GM12878 (cell line): ENCODE measurements around the gene PRSS27.

Source experiments
- BHLHE40 ChIP-seq, 2 experiments: fragments of 450-650 bp in 1 of 2; IDR thresholded peaks; 2 replicates each; pipeline ENCODE4 v1.6.1; 2011 to 2017; ENCODE audit warnings: low read depth in 2 of 2, borderline replicate concordance in 1 of 2, improper control_type of control experiment in 1 of 2, low read length in 1 of 2, mild to moderate bottlenecking in 1 of 2
- CTCF ChIP-seq, 3 experiments: IDR thresholded peaks in 2 of 3; conservative IDR thresholded peaks in 1 of 3; 2 replicates each; pipeline ENCODE4 v1.5.1; 2011; ENCODE audit warnings: low read depth in 3 of 3, low read length in 3 of 3, mild to moderate bottlenecking in 3 of 3, control low read depth in 2 of 3, moderate library complexity in 2 of 3, inconsistent platforms in 1 of 3, mixed read lengths in 1 of 3; ENCODE audit not compliant: control insufficient read depth in 2 of 3, insufficient read depth in 1 of 3; ENCODE audit errors: extremely low read depth in 1 of 3
- ETV6 ChIP-seq, 2 experiments: fragments of 450-650 bp in 1 of 2; IDR thresholded peaks in 1 of 2; conservative IDR thresholded peaks in 1 of 2; 2 replicates each; pipeline ENCODE4 v1.6.1; 2014; ENCODE audit warnings: antibody characterized with exemption in 1 of 2, borderline replicate concordance in 1 of 2, low read depth in 1 of 2, mild to moderate bottlenecking in 1 of 2, moderate library complexity in 1 of 2
- PKNOX1 ChIP-seq: fragments of 450-650 bp; IDR thresholded peaks from 2 replicates; pipeline ENCODE4 v1.6.1; 2016; ENCODE audit warnings: mild to moderate bottlenecking
- POLR2A ChIP-seq: IDR thresholded peaks from 2 replicates; pipeline ENCODE4 v1.6.1; 2011; ENCODE audit warnings: low read depth, mild to moderate bottlenecking, low read length
- SRF ChIP-seq, 2 experiments: IDR thresholded peaks; 2 replicates each; pipeline ENCODE4 v1.6.1; 2011; ENCODE audit warnings: low read depth in 2 of 2, low read length in 2 of 2, mild to moderate bottlenecking in 1 of 2, moderate library complexity in 1 of 2
- TAF1 ChIP-seq: IDR thresholded peaks from 2 replicates; pipeline ENCODE4 v1.6.1; 2011; ENCODE audit warnings: mild to moderate bottlenecking, low read depth, low read length, borderline replicate concordance

GRCh38 chr16:2720064-2720457 lies at the start of gene PRSS27:
- TF ChIP-seq ETV6 (conservative IDR thresholded peaks at IDR 0.05 in 1 of 2, IDR thresholded peaks at IDR 0.05 in 1 of 2; ENCODE audit: borderline replicate concordance in 1 of 2, low read depth in 1 of 2), result no peak
- no peak for TF ChIP-seq PKNOX1
- no peak for TF ChIP-seq POLR2A
- TF ChIP-seq SRF (IDR thresholded peaks at IDR 0.05; ENCODE audit: low read depth in 2 of 2, low read length in 2 of 2), result no peak
- no peak for TF ChIP-seq CTCF (IDR thresholded peaks at IDR 0.05 in 2 of 3, conservative IDR thresholded peaks at IDR 0.05 in 1 of 3; ENCODE audit: control insufficient read depth in 2 of 3, extremely low read depth in 1 of 3, insufficient read depth in 1 of 3, low read depth in 3 of 3, low read length in 3 of 3)
- TF ChIP-seq BHLHE40 (IDR thresholded peaks at IDR 0.05; ENCODE audit: borderline replicate concordance in 1 of 2, low read depth in 2 of 2, low read length in 1 of 2), result no peak
- no peak for TF ChIP-seq TAF1
